Endothelial cell of umbilical vein (primary cell): ENCODE results near the gene TCP11.

Source experiments
- EZH2 ChIP-seq: IDR thresholded peaks from 2 replicates; pipeline ENCODE4 v1.6.1; 2012; ENCODE audit warnings: borderline replicate concordance, low read depth, mild to moderate bottlenecking, moderate library complexity, low read length, inconsistent platforms; ENCODE audit not compliant: severe bottlenecking
- GATA2 ChIP-seq: IDR thresholded peaks from 2 replicates; pipeline ENCODE4 v1.7.0; 2011; ENCODE audit warnings: low read depth, mild to moderate bottlenecking, moderate library complexity, mixed read lengths, low read length; ENCODE audit not compliant: insufficient read length, insufficient read depth
- POLR2A ChIP-seq: IDR thresholded peaks from 2 replicates; pipeline ENCODE4 v1.6.1; 2012; ENCODE audit warnings: low read depth, mild to moderate bottlenecking, control low read depth, low read length
- POLR2AphosphoS5 ChIP-seq: IDR thresholded peaks from 2 replicates; pipeline ENCODE4 v1.6.1; 2012; ENCODE audit warnings: low read depth, mild to moderate bottlenecking, control low read depth, low read length, moderate library complexity; ENCODE audit not compliant: insufficient read depth
- TF ChIP-seq, protein P1 (sequence below), 2 donors: IDR thresholded peaks; 1 replicate in 1 of 2; 2 replicates in 1 of 2; pipeline ENCODE4 v1.5.1; 2011; ENCODE audit warnings: low read length in 2 of 2, mild to moderate bottlenecking in 2 of 2, moderate library complexity in 2 of 2, control low read depth in 1 of 2, inconsistent platforms in 1 of 2, low read depth in 1 of 2; ENCODE audit not compliant: insufficient read depth in 1 of 2; ENCODE audit errors: extremely low read depth in 1 of 2
- TF ChIP-seq, protein P2 (sequence below): IDR thresholded peaks from 2 replicates; pipeline ENCODE4 v1.6.1; 2011; ENCODE audit not compliant: insufficient read depth, insufficient read length

DNA sequence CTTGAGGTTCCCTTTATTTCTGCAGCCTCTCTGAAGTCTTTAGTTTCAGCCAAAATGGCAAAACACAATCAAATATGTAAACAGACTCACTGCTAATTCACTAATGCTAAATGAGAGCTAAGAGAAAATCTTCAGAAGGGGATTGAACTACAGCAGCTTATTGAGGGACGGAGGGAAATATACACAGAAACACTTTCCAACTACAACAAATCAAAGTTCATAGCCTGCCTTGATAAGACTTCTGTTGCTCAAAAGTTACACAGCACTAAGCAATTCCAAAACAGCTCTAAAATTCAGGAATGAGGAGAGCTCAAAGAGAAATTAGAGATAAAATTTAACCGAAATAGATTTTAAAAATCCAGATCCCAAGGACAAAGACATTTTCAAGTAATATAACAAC, 1.7 kb downstream of the TCP11 start:
- TF ChIP-seq POLR2AphosphoS5 (no peak), GATA2 (no peak), EZH2 (no peak), POLR2A (no peak)
- TF ChIP-seq, protein P1, sequence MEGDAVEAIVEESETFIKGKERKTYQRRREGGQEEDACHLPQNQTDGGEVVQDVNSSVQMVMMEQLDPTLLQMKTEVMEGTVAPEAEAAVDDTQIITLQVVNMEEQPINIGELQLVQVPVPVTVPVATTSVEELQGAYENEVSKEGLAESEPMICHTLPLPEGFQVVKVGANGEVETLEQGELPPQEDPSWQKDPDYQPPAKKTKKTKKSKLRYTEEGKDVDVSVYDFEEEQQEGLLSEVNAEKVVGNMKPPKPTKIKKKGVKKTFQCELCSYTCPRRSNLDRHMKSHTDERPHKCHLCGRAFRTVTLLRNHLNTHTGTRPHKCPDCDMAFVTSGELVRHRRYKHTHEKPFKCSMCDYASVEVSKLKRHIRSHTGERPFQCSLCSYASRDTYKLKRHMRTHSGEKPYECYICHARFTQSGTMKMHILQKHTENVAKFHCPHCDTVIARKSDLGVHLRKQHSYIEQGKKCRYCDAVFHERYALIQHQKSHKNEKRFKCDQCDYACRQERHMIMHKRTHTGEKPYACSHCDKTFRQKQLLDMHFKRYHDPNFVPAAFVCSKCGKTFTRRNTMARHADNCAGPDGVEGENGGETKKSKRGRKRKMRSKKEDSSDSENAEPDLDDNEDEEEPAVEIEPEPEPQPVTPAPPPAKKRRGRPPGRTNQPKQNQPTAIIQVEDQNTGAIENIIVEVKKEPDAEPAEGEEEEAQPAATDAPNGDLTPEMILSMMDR (IDR thresholded peaks at IDR 0.05; ENCODE audit: extremely low read depth in 1 of 2, insufficient read depth in 1 of 2, low read depth in 1 of 2, low read length in 2 of 2) = no peak
- TF ChIP-seq, protein P2, sequence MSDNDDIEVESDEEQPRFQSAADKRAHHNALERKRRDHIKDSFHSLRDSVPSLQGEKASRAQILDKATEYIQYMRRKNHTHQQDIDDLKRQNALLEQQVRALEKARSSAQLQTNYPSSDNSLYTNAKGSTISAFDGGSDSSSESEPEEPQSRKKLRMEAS = no peak
